Tibial nerve (tissue), 4 donors: ENCODE results near the gene IQSEC1. TPM values are rescaled to one million over a fixed set of nuclear protein-coding genes. Genes with fewer than 3 reads are reported as not detected.
A peak's percentile ranks its signal among the peaks of the same experiment; 100 is the strongest.

Experiments
- DNase-seq, 2 donors: peaks; one replicate each; pipeline ENCODE4 v3.0.0-alpha.2; 2019; ENCODE audit warnings: low spot score in 2 of 2
- H3K27ac ChIP-seq, 4 donors: fragments of 200-600 bp; sonication (generic) in 3 of 4; one replicate each; pipeline ENCODE4 v1.5.1; 2017 to 2019; ENCODE audit warnings: mild to moderate bottlenecking in 1 of 4
- H3K27me3 ChIP-seq, 2 donors: fragments of 200-600 bp; sonication (generic) in 1 of 2; one replicate each; pipeline versions ENCODE4 v1.5.1 to v1.6.0; 2017 to 2019
- H3K36me3 ChIP-seq, 3 donors: fragments of 200-600 bp; sonication (generic); one replicate each; pipeline ENCODE4 v1.5.1; 2018 to 2019
- H3K4me1 ChIP-seq, 4 donors: fragments of 200-600 bp; sonication (generic) in 3 of 4; one replicate each; pipeline ENCODE4 v1.5.1; 2017 to 2019
- H3K4me3 ChIP-seq, 4 donors: fragments of 200-600 bp; sonication (generic) in 3 of 4; one replicate each; pipeline ENCODE4 v1.5.1; 2017 to 2019; ENCODE audit warnings: mild to moderate bottlenecking in 1 of 4, moderate library complexity in 1 of 4
- H3K9me3 ChIP-seq, 4 donors: fragments of 200-600 bp; sonication (generic) in 3 of 4; one replicate each; pipeline ENCODE4 v1.5.1; 2017 to 2019
- EP300 ChIP-seq, 2 donors: sonication (generic); formaldehyde crosslinking; IDR thresholded peaks; one replicate each; pipeline ENCODE4 v1.6.1; 2017; ENCODE audit warnings: antibody characterized with exemption in 2 of 2, mild to moderate bottlenecking in 1 of 2
- POLR2A ChIP-seq, 2 donors: fragments of 450-650 bp; IDR thresholded peaks; one replicate each; pipeline ENCODE4 v1.6.1; 2017; ENCODE audit warnings: antibody characterized with exemption in 2 of 2, mild to moderate bottlenecking in 2 of 2, moderate library complexity in 2 of 2
- WGBS, 2 donors: methylation state at CpG; one replicate each; pipeline ENCODE4 v1.1.5; 2018; 5-methylcytosine and 5-hydroxymethylcytosine counted together
- total RNA-seq, 4 donors: library from RNA; depleted of rRNA; stranded (reverse); fragments of >200 nt; gene quantifications; one replicate each; pipeline ENCODE4 v1.1.0, GENCODE V29; 2016
- TF ChIP-seq, protein P1 (sequence below), 5 experiments: fragments of 200-600 bp in 3 of 5; fragments of 450-650 bp in 2 of 5; sonication (generic) in 3 of 5; IDR thresholded peaks; one replicate each; pipeline ENCODE4 v1.5.1; 2016 to 2019; ENCODE audit warnings: antibody characterized with exemption in 5 of 5, mild to moderate bottlenecking in 3 of 5, moderate library complexity in 2 of 5

The IQSEC1 gene
- total RNA-seq, 4 donors from 2014 or later = 58.2 to 77.5 (median 68.6) TPM

DNA sequence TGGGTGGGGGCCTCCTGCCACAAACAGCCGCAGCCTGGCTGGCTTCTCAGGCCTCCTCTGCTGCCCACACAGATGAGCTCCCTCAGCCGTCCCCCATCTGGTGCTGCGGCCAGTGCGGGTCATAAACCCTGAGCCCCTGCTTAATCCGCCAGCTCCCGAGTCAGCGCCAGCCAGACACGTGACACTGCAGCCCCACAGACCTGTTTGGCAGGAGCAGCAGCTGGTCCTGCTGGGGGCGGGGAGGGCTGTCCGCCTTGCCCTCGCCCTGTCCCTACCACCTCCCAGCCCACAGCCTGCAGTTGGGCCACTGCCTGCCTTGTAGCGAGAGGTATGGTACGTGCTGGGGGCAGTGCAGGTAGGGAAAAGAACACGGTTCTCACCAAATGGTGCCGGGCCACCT, 86.2 kb downstream of the IQSEC1 start:
- TF ChIP-seq EP300 (IDR thresholded peaks at IDR 0.05) (no peak), POLR2A (IDR thresholded peaks at IDR 0.05) (no peak)
- TF ChIP-seq, protein P1, sequence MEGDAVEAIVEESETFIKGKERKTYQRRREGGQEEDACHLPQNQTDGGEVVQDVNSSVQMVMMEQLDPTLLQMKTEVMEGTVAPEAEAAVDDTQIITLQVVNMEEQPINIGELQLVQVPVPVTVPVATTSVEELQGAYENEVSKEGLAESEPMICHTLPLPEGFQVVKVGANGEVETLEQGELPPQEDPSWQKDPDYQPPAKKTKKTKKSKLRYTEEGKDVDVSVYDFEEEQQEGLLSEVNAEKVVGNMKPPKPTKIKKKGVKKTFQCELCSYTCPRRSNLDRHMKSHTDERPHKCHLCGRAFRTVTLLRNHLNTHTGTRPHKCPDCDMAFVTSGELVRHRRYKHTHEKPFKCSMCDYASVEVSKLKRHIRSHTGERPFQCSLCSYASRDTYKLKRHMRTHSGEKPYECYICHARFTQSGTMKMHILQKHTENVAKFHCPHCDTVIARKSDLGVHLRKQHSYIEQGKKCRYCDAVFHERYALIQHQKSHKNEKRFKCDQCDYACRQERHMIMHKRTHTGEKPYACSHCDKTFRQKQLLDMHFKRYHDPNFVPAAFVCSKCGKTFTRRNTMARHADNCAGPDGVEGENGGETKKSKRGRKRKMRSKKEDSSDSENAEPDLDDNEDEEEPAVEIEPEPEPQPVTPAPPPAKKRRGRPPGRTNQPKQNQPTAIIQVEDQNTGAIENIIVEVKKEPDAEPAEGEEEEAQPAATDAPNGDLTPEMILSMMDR (IDR thresholded peaks at IDR 0.05) = no peak
- WGBS, 2 donors = 65 to 73% methylated on average over 8 to 11 of the region's 15 CpGs
- DNase-seq = no peak

DNA sequence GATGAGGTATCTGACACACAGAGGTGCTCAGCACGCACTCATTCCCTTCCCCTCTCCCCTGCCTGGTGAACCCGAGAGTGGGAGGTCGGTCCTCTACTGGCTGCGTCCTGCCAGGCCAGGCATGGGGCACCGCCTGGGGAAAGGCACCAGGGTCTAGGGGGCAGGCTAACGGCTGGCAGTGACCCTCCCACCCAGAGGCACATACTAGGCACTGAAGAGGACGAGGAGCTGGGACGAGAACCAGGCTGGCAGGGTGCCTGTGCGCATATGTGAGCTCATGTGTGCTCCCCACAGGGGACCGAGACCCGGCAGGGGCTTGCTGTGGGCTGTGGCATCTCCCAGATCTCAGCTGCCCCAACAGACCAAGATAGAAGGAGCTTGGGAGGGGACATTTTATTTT, 86.7 kb downstream of the IQSEC1 start:
- DNase-seq = no peak
- Histone ChIP-seq H3K4me3 (no peak overlapping the region), H3K4me1 (peaks cover 0 to 20% (median 6%) of the 10 kb centered on the region in 4 donors), H3K9me3 (no peaks in the 10 kb centered on the region), H3K36me3 (no peaks in the 10 kb centered on the region), H3K27ac (peak overlapping the region in 2 of 4 donors; percentile 59 to 60), H3K27me3 (no peaks in the 10 kb centered on the region)
- WGBS, 2 donors = 67 to 87% methylated on average over 11 of the region's 11 CpGs
- TF ChIP-seq EP300 (IDR thresholded peaks at IDR 0.05) = no peak
- TF ChIP-seq POLR2A (IDR thresholded peaks at IDR 0.05) = no peak
- TF ChIP-seq, protein P1 (IDR thresholded peaks at IDR 0.05) = no peak

More for the DNA sequence above, 86.2 kb downstream of the IQSEC1 start:
- no peaks in the 10 kb centered on the region for H3K9me3 ChIP-seq
- no peak overlapping the region for H3K4me3 ChIP-seq
- peaks cover 0 to 20% (median 8%) of the 10 kb centered on the region in 4 donors for H3K4me1 ChIP-seq
- no peaks in the 10 kb centered on the region for H3K36me3 ChIP-seq
- H3K27ac ChIP-seq = peak overlapping the region in 2 of 4 donors; percentile 59 to 60
- no peaks in the 10 kb centered on the region for H3K27me3 ChIP-seq

DNA sequence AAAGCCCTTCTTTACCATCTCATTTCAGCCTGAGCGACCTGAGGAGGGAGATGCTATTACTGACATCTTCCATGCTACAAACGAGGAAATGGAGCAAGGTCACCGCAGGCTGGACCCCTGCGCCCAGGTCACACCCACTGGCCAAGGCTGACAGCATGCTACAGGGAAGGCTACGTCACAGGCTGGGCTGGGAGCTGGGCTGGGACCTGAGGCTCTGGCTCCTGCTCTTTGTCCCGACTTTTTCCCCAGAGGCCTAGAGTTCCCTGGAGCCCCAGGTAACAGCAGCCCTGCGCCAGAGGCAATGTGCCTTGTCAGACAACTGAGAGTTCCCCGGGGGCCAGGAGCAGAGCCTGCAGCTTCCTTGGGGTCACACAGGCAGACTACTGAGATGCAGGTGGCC, 87.2 kb downstream of the IQSEC1 start:
- Histone ChIP-seq H3K4me3 (no peak overlapping the region), H3K27ac (peak overlapping the region in 2 of 4 donors; percentile 59 to 60), H3K27me3 (no peaks in the 10 kb centered on the region), H3K4me1 (peaks cover 0 to 20% (median 3%) of the 10 kb centered on the region in 4 donors), H3K36me3 (no peaks in the 10 kb centered on the region), H3K9me3 (no peaks in the 10 kb centered on the region)
- no peak for TF ChIP-seq POLR2A (IDR thresholded peaks at IDR 0.05)
- no peak for TF ChIP-seq EP300 (IDR thresholded peaks at IDR 0.05)
- TF ChIP-seq, protein P1 (IDR thresholded peaks at IDR 0.05) = no peak
- 78 to 79% methylated on average over 8 of the region's 8 CpGs for WGBS, 2 donors
- no peak for DNase-seq

DNA sequence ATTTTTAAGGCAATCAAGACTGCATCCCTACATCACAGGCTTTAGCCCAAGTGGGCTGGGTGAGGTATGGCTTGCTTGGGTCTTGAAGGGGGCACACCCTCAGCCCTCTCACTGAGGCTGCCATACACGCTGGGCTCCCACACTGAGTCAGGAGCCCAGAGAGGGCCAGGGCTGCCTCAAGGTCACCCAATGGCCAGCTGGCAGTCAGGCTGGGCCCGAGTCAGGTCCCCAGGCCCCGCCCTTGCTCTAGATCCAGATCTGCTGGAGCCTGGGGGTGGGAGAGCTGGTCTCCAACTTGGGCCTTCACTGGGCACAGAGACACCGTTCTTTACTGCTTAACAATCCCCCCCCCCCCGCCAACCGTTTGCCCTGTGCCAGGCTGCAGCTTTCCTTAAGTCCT, 88.1 kb downstream of the IQSEC1 start:
- 70 to 86% methylated on average over 2 to 6 of the region's 6 CpGs for WGBS, 2 donors
- peaks cover 0 to under 1% (median 0%) of the 10 kb centered on the region in 3 donors for H3K36me3 ChIP-seq
- H3K27me3 ChIP-seq = no peaks in the 10 kb centered on the region
- H3K9me3 ChIP-seq = no peaks in the 10 kb centered on the region
- peak overlapping the region in 2 of 4 donors; percentile 56 to 59 for H3K27ac ChIP-seq
- H3K4me1 ChIP-seq = peaks cover 0 to 20% (median 3%) of the 10 kb centered on the region in 4 donors
- no peak for TF ChIP-seq EP300 (IDR thresholded peaks at IDR 0.05)
- no peak for TF ChIP-seq POLR2A (IDR thresholded peaks at IDR 0.05)
- TF ChIP-seq, protein P1 (IDR thresholded peaks at IDR 0.05) = no peak
- no peak overlapping the region for H3K4me3 ChIP-seq
- no peak for DNase-seq

DNA sequence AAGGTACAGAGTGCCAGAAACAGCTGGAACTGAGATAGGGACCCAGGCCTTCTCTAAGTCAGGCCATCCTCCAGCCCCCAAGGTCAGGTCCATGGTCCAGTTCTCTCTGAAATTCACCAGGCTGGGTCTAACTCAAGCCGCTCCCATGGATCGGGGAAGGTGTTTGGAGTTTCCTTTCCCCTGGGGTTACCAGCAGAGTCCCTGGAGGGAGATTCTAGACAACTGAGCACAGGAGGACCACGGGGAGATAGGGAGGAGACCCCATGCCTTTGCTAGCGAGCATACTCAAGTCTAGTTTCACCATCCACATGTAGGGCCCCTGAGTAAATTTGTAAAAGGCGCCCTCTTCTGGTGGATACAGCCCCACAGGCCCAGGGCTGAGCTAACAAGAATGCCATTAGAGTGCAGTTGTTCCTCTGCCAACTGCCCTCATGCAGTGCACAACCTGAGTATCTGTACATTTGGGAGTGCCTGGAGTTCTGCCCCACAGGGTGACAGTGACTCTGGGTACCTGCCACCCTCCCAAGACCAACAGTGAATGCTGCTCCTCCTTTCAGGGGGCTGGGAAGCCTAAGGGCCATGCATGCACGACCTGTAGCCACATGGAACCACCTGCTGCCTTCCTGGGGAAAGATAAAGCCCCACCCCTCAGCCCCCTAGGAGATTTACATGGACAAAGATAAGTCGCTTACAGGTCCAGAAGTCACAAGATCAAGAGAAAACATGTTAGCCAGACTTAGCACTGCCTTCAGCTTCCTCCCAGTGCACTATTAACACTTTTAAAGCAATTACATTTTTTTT, 89.0 kb downstream of the IQSEC1 start:
- Histone ChIP-seq H3K4me3 (no peak overlapping the region), H3K36me3 (peaks cover 0 to 5% (median 0%) of the 10 kb centered on the region in 3 donors), H3K4me1 (peaks cover 0 to 20% (median 3%) of the 10 kb centered on the region in 4 donors), H3K27me3 (no peaks in the 10 kb centered on the region), H3K9me3 (no peaks in the 10 kb centered on the region), H3K27ac (peak overlapping the region in 1 of 4 donors; percentile 37)
- TF ChIP-seq POLR2A (IDR thresholded peaks at IDR 0.05) = no peak
- TF ChIP-seq, protein P1 (IDR thresholded peaks at IDR 0.05) = peak; percentile 63 to 81 (median 75)
- WGBS, 2 donors = 47 to 50% methylated on average over 7 of the region's 7 CpGs
- peak in 1 of 2 donors; percentile 72 for DNase-seq
